Measurements from ENCODE around the gene ARHGAP42.

DNA sequence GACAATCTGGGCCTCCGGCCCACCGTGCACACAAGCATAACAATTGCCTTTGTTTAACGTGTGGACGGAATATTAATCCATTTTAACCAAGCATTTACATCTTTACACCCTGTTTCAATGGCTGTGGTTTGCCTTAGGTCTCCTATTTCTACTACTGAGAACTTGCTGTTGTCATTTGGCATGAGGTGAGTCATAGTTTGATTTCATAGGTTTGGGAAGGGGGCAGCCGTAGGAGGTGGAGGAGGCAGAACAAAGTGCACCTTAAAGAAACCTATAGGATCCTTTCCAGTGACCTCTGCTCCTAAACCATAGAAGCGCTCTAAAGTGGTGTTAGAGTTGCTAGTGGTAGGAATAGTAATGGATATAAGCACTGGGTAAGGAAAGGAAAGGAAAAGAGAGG, 59.4 kb downstream of the ARHGAP42 start:
- TF ChIP-seq POLR2A (IDR thresholded peaks at IDR 0.05; ENCODE audit: low read depth, low read length), result no peak
- no peak for TF ChIP-seq POLR2AphosphoS5 (IDR thresholded peaks at IDR 0.05; ENCODE audit: low read depth, low read length)
- no peak for TF ChIP-seq TAF1 (IDR thresholded peaks at IDR 0.05; ENCODE audit: borderline replicate concordance, low read depth, low read length)

Measured in GM12892 (cell line).